WTC11 (cell line): Measurements from ENCODE around the gene BPTF. TPM values are rescaled to one million over a fixed set of nuclear protein-coding genes. Genes with fewer than 3 reads are reported as not detected.

Experiments used
- ATAC-seq: fragments of 200-7000 bp; cut with Tn5 transposase; 2 replicates; pipeline ENCODE4 v1.10.0; 2021; ENCODE audit warnings: mild to moderate bottlenecking, moderate library complexity
- CTCF ChIA-PET: fragments of 300-600 bp; sonication (Branson Sonifier 250); formaldehyde crosslinking; loops from one replicate; lab custom pipeline; 2021; ENCODE audit warnings: antibody characterized with exemption; lab: Charles Lee
- POLR2A ChIA-PET: fragments of 350-600 bp; sonication (Branson Sonifier 250); formaldehyde crosslinking; loops from one replicate; lab custom pipeline; 2021; ENCODE audit warnings: antibody characterized with exemption; lab: Charles Lee
- DNase-seq: peaks from one replicate; pipeline ENCODE4 v3.0.0; 2021; ENCODE audit warnings: low spot score
- H3K27ac Mint-ChIP-seq: 2 replicates; pipeline ENCODE4 v1.8.0; 2021; ENCODE audit warnings: mixed read lengths
- H3K27me3 Mint-ChIP-seq: 2 replicates; pipeline ENCODE4 v1.8.0; 2021; ENCODE audit warnings: low read depth, mild to moderate bottlenecking, moderate library complexity, mixed read lengths
- H3K36me3 Mint-ChIP-seq: 2 replicates; pipeline ENCODE4 v1.8.0; 2021; ENCODE audit warnings: mixed read lengths
- H3K4me1 Mint-ChIP-seq: 2 replicates; pipeline ENCODE4 v1.8.0; 2022; ENCODE audit warnings: mixed read lengths
- H3K4me3 Mint-ChIP-seq: 2 replicates; pipeline ENCODE4 v1.8.0; 2021; ENCODE audit warnings: mild to moderate bottlenecking, moderate library complexity, mixed read lengths
- H3K9me3 Mint-ChIP-seq: 2 replicates; pipeline ENCODE4 v1.8.0; 2021; ENCODE audit warnings: mixed read lengths
- ATF2 ChIP-seq: sonication (generic); formaldehyde crosslinking; IDR thresholded peaks from 2 replicates; pipeline ENCODE4 v1.8.1; 2022; ENCODE audit warnings: low read depth, missing genetic modification reagents, borderline replicate concordance
- ATF3 ChIP-seq: sonication (generic); formaldehyde crosslinking; conservative IDR thresholded peaks from 2 replicates; pipeline ENCODE4 v1.8.1; 2022; ENCODE audit warnings: mild to moderate bottlenecking, missing genetic modification reagents
- CBFB ChIP-seq: sonication (generic); formaldehyde crosslinking; IDR thresholded peaks from 2 replicates; pipeline ENCODE4 v1.8.1; 2022; ENCODE audit warnings: mild to moderate bottlenecking, low read depth, missing genetic modification reagents
- ERG ChIP-seq: fragments of 250-450 bp; sonication (Bioruptor Pico); IDR thresholded peaks from 2 replicates; pipeline ENCODE4 v1.8.0; 2021; ENCODE audit warnings: mild to moderate bottlenecking
- ESRRA ChIP-seq: sonication (generic); formaldehyde crosslinking; IDR thresholded peaks from 2 replicates; pipeline ENCODE4 v1.8.1; 2022; ENCODE audit warnings: mild to moderate bottlenecking, missing genetic modification reagents, borderline replicate concordance
- FOXP4 ChIP-seq: sonication (generic); formaldehyde crosslinking; IDR thresholded peaks from 2 replicates; pipeline ENCODE4 v1.8.0; 2022; ENCODE audit warnings: mild to moderate bottlenecking, missing genetic modification reagents
- GRHL2 ChIP-seq: fragments of 250-450 bp; sonication (Bioruptor Pico); IDR thresholded peaks from 2 replicates; pipeline ENCODE4 v1.8.0; 2022; ENCODE audit warnings: mild to moderate bottlenecking, moderate library complexity; ENCODE audit not compliant: insufficient replicate concordance, severe bottlenecking
- HMGA2 ChIP-seq: fragments of 250-450 bp; sonication (Bioruptor Pico); IDR thresholded peaks from 2 replicates; pipeline ENCODE4 v1.4.0; 2021; ENCODE audit warnings: mild to moderate bottlenecking, moderate library complexity
- IRF1 ChIP-seq: sonication (generic); formaldehyde crosslinking; IDR thresholded peaks from 2 replicates; pipeline ENCODE4 v1.8.0; 2023; ENCODE audit warnings: missing genetic modification reagents
- JAZF1 ChIP-seq: fragments of 250-450 bp; sonication (Bioruptor Pico); IDR thresholded peaks from 2 replicates; pipeline ENCODE4 v1.9.0; 2021; ENCODE audit warnings: moderate library complexity, mild to moderate bottlenecking, inconsistent platforms
- NFYB ChIP-seq: sonication (generic); formaldehyde crosslinking; conservative IDR thresholded peaks from 2 replicates; pipeline ENCODE4 v1.8.0; 2022; ENCODE audit warnings: low read depth, missing genetic modification reagents
- PREB ChIP-seq: sonication (generic); formaldehyde crosslinking; IDR thresholded peaks from 2 replicates; pipeline ENCODE4 v1.8.1; 2022; ENCODE audit warnings: mild to moderate bottlenecking, missing genetic modification reagents, moderate library complexity, borderline replicate concordance
- RORB ChIP-seq: fragments of 250-450 bp; sonication (Bioruptor Pico); IDR thresholded peaks from 2 replicates; pipeline ENCODE4 v1.9.0; 2021; ENCODE audit warnings: mild to moderate bottlenecking
- TCF7 ChIP-seq: sonication (generic); formaldehyde crosslinking; IDR thresholded peaks from 2 replicates; pipeline ENCODE4 v1.8.0; 2022; ENCODE audit warnings: mild to moderate bottlenecking, low read depth, missing genetic modification reagents, moderate library complexity
- TEAD1 ChIP-seq: sonication (generic); formaldehyde crosslinking; IDR thresholded peaks from 2 replicates; pipeline ENCODE4 v1.8.0; 2022; ENCODE audit warnings: mild to moderate bottlenecking, missing genetic modification reagents
- ZBTB21 ChIP-seq: sonication (generic); formaldehyde crosslinking; IDR thresholded peaks from 2 replicates; pipeline ENCODE4 v1.8.1; 2023; ENCODE audit warnings: mild to moderate bottlenecking, missing genetic modification reagents, borderline replicate concordance
- ZNF263 ChIP-seq: sonication (generic); formaldehyde crosslinking; IDR thresholded peaks from 2 replicates; pipeline ENCODE4 v1.8.1; 2022; ENCODE audit warnings: low read depth, mild to moderate bottlenecking, moderate library complexity, missing genetic modification reagents
- ZNF317 ChIP-seq: sonication (generic); formaldehyde crosslinking; IDR thresholded peaks from 2 replicates; pipeline ENCODE4 v1.8.1; 2023; ENCODE audit warnings: low read depth, mild to moderate bottlenecking, moderate library complexity, missing genetic modification reagents, borderline replicate concordance
- ZNF671 ChIP-seq: fragments of 250-450 bp; sonication (Bioruptor Pico); IDR thresholded peaks from 2 replicates; pipeline ENCODE4 v1.8.0; 2021; ENCODE audit warnings: mild to moderate bottlenecking
- ZSCAN18 ChIP-seq: fragments of 250-450 bp; sonication (Bioruptor Pico); IDR thresholded peaks from 2 replicates; pipeline ENCODE4 v2.1.2; 2022; ENCODE audit warnings: mild to moderate bottlenecking, moderate library complexity
- total RNA-seq: library from RNA; stranded (reverse); gene quantifications from 3 replicates; pipeline ENCODE4 v1.2.3, GENCODE V29; 2021

The BPTF gene
- total RNA-seq, 1 experiment from 2014 or later, result 178 TPM

GRCh38 chr17:67841992-67842391 lies 16.7 kb downstream of the BPTF start:
- CTCF ChIA-PET, result no interaction called here
- Mint-ChIP-seq H3K27me3 (no peaks in the 10 kb centered on the region), H3K27ac (peak overlapping the region; percentile 3; the same call in 1 of the 2 replicates), H3K36me3 (no peaks in the 10 kb centered on the region), H3K9me3 (no peaks in the 10 kb centered on the region), H3K4me1 (peaks cover 27% of the 10 kb centered on the region), H3K4me3 (no peak overlapping the region)
- POLR2A ChIA-PET, result no interaction called here
- DNase-seq (no peak), ATAC-seq (no peak)
- TF ChIP-seq CBFB (CRISPR knock-in tag), result no peak
- no peak for TF ChIP-seq ZNF671 (CRISPR knock-in tag)
- TF ChIP-seq ZNF317 (CRISPR knock-in tag), result no peak
- TF ChIP-seq ZBTB21, result no peak
- TF ChIP-seq GRHL2 (CRISPR knock-in tag), result no peak
- TF ChIP-seq FOXP4 (CRISPR knock-in tag), result no peak
- TF ChIP-seq ZNF263, result no peak
- TF ChIP-seq TEAD1 (CRISPR knock-in tag), result no peak
- TF ChIP-seq TCF7 (CRISPR knock-in tag), result no peak
- TF ChIP-seq RORB (CRISPR knock-in tag), result no peak
- TF ChIP-seq HMGA2 (CRISPR knock-in tag), result no peak
- TF ChIP-seq PREB (CRISPR knock-in tag), result no peak
- TF ChIP-seq ZSCAN18 (CRISPR knock-in tag), result no peak
- no peak for TF ChIP-seq ATF3 (CRISPR knock-in tag)
- TF ChIP-seq NFYB, result no peak
- no peak for TF ChIP-seq IRF1 (CRISPR knock-in tag)
- no peak for TF ChIP-seq ATF2 (CRISPR knock-in tag)
- no peak for TF ChIP-seq JAZF1
- no peak for TF ChIP-seq ERG (CRISPR knock-in tag)
- no peak for TF ChIP-seq ESRRA (CRISPR knock-in tag)
- TF ChIP-seq, all 79 proteins: peak for 0
